NCI-H1417 (cell line): ENCODE data around the gene POLR2E.

Source experiments
- DNase-seq, 3 experiments: peaks; one replicate each; lab custom pipeline; 2025; lab: John Stamatoyannopoulos, UW

The POLR2E gene

GRCh38 chr19:1079566-1080111, 15.5 kb downstream of the POLR2E start:
- no peak for DNase-seq

GRCh38 chr19:1076951-1077350, 18.2 kb downstream of the POLR2E start:
- no peak for DNase-seq

- no peak for DNase-seq
Measured at GRCh38 chr19:1076046-1076386, 19.2 kb downstream of the POLR2E start.

- DNase-seq: peak; percentile 95 to 98 (median 96)
Measured at GRCh38 chr19:1074544-1075283, 20.5 kb downstream of the POLR2E start.

- DNase-seq: no peak
Measured at GRCh38 chr19:1073956-1074517, 21.1 kb downstream of the POLR2E start.

GRCh38 chr19:1073063-1073955, 21.9 kb downstream of the POLR2E start:
- DNase-seq: peak in 1 of 3 experiments; percentile 60

- DNase-seq: no peak
Measured at GRCh38 chr19:1072371-1073015, 22.7 kb downstream of the POLR2E start.

- peak in 1 of 3 experiments; percentile 46 for DNase-seq
Measured at GRCh38 chr19:1070931-1071791, 24.0 kb downstream of the POLR2E start.

GRCh38 chr19:1070576-1070930, 24.6 kb downstream of the POLR2E start:
- no peak for DNase-seq

- DNase-seq: no peak
Measured at GRCh38 chr19:1069009-1069779, 26.0 kb downstream of the POLR2E start.

GRCh38 chr19:1068009-1069001, 26.9 kb downstream of the POLR2E start:
- DNase-seq: no peak

- no peak for DNase-seq
Measured at GRCh38 chr19:1067341-1067957, 27.7 kb downstream of the POLR2E start.

- peak in 2 of 3 experiments; percentile 46 to 56 for DNase-seq
Measured at GRCh38 chr19:1066748-1067340, 28.3 kb downstream of the POLR2E start, which contains the start of gene ARHGAP45. TSS of gene ARHGAP45 (plus strand) at chr19:1067167. CDS start at chr19:1067406, 239 bp downstream.

- no peak for DNase-seq
Measured at GRCh38 chr19:1066251-1066747, 28.9 kb downstream of the POLR2E start.

- no peak for DNase-seq
Measured at GRCh38 chr19:1065606-1066109, 29.5 kb downstream of the POLR2E start.

- peak; percentile 44 to 49 (median 46) for DNase-seq
Measured at GRCh38 chr19:1064661-1065605, 30.2 kb downstream of the POLR2E start.
